ENCODE measurements around the gene TLN1. TPM values are rescaled to one million over a fixed set of nuclear protein-coding genes. Genes with fewer than 3 reads are reported as not detected.

The TLN1 gene
- total and polyA plus RNA-seq, 2 experiments from 2014 or later, result 96.0 to 178 TPM

DNA sequence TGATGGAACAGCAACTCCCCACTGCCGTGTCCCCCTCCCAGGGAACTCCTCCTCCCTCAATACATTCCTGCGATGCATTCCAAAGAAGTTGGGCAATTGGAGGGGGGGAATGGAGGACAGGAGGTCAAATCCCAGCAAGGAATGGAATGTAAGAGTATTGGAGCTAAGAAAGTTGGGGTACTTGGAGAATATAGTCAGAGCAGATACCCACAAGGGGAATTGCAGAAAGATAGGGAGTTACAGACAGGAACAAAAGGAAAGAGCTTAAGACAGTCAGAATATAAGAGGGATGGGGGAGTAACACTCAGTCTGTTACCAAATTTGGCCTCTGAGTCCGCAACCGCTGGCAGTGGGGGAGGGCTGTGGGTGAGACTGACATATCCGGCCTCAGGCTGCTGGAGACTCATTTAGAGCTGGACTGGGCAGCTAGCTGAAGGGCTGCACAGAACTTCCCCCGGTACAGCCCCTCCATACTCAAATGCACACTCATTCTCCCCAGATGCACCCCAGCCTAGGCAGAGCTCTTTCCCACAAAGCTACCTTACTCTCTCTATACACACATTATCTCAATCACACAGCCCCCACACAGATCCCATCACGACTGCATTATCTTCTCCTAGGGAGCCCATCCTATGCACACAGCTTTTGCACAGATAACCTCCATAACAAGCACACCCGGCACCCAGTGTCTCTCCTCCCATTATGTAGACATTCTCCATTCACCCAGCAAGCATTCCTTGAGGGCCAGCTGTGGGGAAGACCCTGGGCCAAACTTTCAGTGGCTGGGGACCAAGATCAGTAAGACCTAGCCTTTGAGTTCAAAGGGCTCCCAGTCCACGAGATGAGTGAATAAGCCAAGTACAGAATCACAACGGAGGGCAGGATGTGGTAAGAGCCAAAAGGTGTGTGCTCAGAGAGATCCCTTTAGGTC, 3.7 kb downstream of the TLN1 start:
- peaks cover 26% of the 10 kb centered on the region for H3K36me3 ChIP-seq
- H3K4me3 ChIP-seq, result peak overlapping the region; percentile 11
- H3K4me1 ChIP-seq (ENCODE audit: low read depth), result peaks cover 49% of the 10 kb centered on the region
- peak; percentile 90 to 97 for DNase-seq (ENCODE audit: low read depth in 1 of 2, low spot score in 1 of 2)
- no peaks in the 10 kb centered on the region for H3K27me3 ChIP-seq
- H3K9me3 ChIP-seq (ENCODE audit: low read depth), result no peaks in the 10 kb centered on the region
- TF ChIP-seq, protein P1, sequence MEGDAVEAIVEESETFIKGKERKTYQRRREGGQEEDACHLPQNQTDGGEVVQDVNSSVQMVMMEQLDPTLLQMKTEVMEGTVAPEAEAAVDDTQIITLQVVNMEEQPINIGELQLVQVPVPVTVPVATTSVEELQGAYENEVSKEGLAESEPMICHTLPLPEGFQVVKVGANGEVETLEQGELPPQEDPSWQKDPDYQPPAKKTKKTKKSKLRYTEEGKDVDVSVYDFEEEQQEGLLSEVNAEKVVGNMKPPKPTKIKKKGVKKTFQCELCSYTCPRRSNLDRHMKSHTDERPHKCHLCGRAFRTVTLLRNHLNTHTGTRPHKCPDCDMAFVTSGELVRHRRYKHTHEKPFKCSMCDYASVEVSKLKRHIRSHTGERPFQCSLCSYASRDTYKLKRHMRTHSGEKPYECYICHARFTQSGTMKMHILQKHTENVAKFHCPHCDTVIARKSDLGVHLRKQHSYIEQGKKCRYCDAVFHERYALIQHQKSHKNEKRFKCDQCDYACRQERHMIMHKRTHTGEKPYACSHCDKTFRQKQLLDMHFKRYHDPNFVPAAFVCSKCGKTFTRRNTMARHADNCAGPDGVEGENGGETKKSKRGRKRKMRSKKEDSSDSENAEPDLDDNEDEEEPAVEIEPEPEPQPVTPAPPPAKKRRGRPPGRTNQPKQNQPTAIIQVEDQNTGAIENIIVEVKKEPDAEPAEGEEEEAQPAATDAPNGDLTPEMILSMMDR (IDR thresholded peaks at IDR 0.05; ENCODE audit: low read depth, low read length), result no peak
- peak overlapping the region; percentile 100 for H3K27ac ChIP-seq

DNA sequence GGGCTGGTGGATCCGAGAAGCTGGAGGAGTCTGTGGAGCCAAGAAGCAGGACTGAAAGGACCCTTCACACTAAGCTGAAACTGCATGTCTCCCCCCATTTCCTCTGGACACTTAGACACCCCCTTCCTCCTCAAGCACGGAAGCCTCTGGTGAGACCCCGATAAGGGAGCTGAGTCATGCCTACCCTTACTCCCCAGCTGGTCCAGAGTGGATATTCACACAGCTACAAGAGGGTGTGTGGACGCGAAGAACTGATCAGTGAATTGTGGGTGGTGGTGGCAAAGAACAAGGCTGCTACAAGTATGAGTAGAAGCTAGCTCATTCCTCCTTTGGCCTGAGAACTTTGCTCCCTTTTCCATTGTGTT, 4.3 kb downstream of the TLN1 start:
- Histone ChIP-seq H3K27me3 (no peaks in the 10 kb centered on the region), H3K4me1 (ENCODE audit: low read depth) (peaks cover 46% of the 10 kb centered on the region), H3K27ac (peak overlapping the region; percentile 100), H3K36me3 (peaks cover 29% of the 10 kb centered on the region), H3K9me3 (ENCODE audit: low read depth) (no peaks in the 10 kb centered on the region), H3K4me3 (peak overlapping the region; percentile 10)
- TF ChIP-seq, protein P1 (IDR thresholded peaks at IDR 0.05; ENCODE audit: low read depth, low read length), result no peak
- DNase-seq (ENCODE audit: low read depth in 1 of 2, low spot score in 1 of 2), result peak in 1 of 2 donors; percentile 7

DNA sequence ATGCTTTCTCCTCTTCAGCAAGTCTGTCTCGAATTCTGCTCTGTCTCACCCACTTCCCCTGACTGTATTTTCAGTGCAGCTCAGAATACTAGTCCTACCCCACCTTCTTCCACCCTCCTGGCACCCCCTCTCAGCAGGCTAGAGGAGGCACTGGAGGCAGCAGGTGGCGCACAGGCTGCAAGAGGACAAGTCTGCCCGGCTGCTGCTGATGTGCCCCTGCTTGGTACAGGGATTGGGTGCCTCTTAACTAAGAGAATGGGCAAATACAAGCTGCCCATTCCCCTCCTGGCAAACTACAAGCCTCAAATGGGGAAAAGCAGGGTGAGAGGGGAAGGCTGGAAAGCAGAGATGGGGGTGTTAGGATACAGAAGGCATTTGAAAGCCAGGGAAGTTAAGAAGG, 5.1 kb downstream of the TLN1 start:
- H3K36me3 ChIP-seq, result peaks cover 35% of the 10 kb centered on the region
- H3K27me3 ChIP-seq, result no peaks in the 10 kb centered on the region
- H3K4me3 ChIP-seq, result no peak overlapping the region
- H3K4me1 ChIP-seq (ENCODE audit: low read depth), result peaks cover 46% of the 10 kb centered on the region
- TF ChIP-seq, protein P1 (IDR thresholded peaks at IDR 0.05; ENCODE audit: low read depth, low read length), result peak; percentile 11
- H3K9me3 ChIP-seq (ENCODE audit: low read depth), result no peaks in the 10 kb centered on the region
- peak; percentile 48 to 59 for DNase-seq (ENCODE audit: low read depth in 1 of 2, low spot score in 1 of 2)
- H3K27ac ChIP-seq, result peak overlapping the region; percentile 100

DNA sequence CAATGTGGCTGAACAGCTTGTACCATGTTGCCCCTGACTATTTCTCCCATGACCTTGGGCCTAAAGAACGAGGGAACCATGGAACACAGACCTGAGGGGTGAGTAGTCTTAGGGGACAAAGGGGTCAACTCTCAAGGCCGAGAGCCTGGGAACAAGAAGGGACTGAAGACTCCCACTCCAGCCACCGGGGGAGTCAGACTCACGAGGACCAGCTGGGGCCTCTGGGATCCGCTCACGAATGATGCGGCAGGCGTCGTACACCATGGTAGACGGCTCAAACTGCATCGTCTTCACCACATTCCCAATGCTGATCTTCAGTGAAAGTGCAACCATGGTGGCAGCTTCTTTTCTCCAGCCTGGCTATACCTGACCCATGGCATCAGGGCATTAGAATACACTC, 6.6 kb downstream of the TLN1 start:
- H3K27ac ChIP-seq, result no peak overlapping the region
- no peaks in the 10 kb centered on the region for H3K9me3 ChIP-seq (ENCODE audit: low read depth)
- no peak for DNase-seq (ENCODE audit: low read depth in 1 of 2, low spot score in 1 of 2)
- H3K27me3 ChIP-seq, result no peaks in the 10 kb centered on the region
- TF ChIP-seq, protein P1 (IDR thresholded peaks at IDR 0.05; ENCODE audit: low read depth, low read length), result no peak
- H3K4me1 ChIP-seq (ENCODE audit: low read depth), result peaks cover 37% of the 10 kb centered on the region
- peaks cover 50% of the 10 kb centered on the region for H3K36me3 ChIP-seq
- H3K4me3 ChIP-seq, result no peak overlapping the region

DNA sequence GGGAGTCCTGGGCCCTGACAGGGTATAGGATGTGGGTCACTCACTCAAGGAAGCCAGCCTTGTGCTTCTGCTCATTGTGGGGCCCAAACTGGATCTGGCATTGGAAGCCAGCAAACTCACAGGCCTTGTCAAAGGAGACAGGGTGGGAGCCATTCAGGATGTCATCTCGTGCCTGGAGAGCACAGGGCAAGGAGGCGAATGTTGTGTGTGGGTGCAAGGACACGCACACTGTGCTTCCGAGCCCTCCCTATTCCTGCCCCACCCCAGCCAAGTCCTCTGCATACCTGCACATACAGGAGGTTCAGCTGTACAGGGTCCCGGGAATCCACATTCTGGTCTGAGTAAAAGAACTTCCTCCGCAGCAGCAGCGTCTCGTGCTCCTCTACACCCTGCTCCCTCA, 8.1 kb downstream of the TLN1 start:
- Histone ChIP-seq H3K27ac (no peak overlapping the region), H3K4me1 (ENCODE audit: low read depth) (peaks cover 23% of the 10 kb centered on the region), H3K27me3 (no peaks in the 10 kb centered on the region), H3K36me3 (peaks cover 64% of the 10 kb centered on the region), H3K9me3 (ENCODE audit: low read depth) (no peaks in the 10 kb centered on the region), H3K4me3 (no peak overlapping the region)
- DNase-seq (ENCODE audit: low read depth in 1 of 2, low spot score in 1 of 2), result no peak
- TF ChIP-seq, protein P1 (IDR thresholded peaks at IDR 0.05; ENCODE audit: low read depth, low read length), result no peak

Measured in cardiac muscle cell (in vitro differentiated cells and primary cell).